PC-9 (cell line): ENCODE measurements around the gene C16orf90. TPM values are rescaled to one million over a fixed set of nuclear protein-coding genes. Genes with fewer than 3 reads are reported as not detected.

Experiments used
- BruUV-seq: library from RNA; stranded (reverse); fragments of 400-500 nt; replicated peaks from 2 replicates; lab custom pipeline; 2021; lab: Mats Ljungman, UMichigan
- CTCF ChIA-PET: fragments of 300-600 bp; sonication (Branson Sonifier 250); formaldehyde crosslinking; loops from one replicate; lab custom pipeline; 2022; ENCODE audit warnings: antibody characterized with exemption; lab: Charles Lee
- POLR2A ChIA-PET: fragments of 300-600 bp; sonication (Branson Sonifier 250); formaldehyde crosslinking; loops from one replicate; lab custom pipeline; 2022; ENCODE audit warnings: antibody characterized with exemption; ENCODE audit not compliant: unreplicated experiment; lab: Charles Lee
- DNase-seq, 2 experiments: peaks; one replicate each; pipeline versions ENCODE4 v3.0.0 to v3.0.0-alpha.2; 2015 to 2022; ENCODE audit warnings: mixed read lengths in 1 of 2
- H2AFZ ChIP-seq: fragments of 200-600 bp; sonication (generic); 2 replicates; pipeline ENCODE4 v1.8.1; 2017; ENCODE audit warnings: antibody characterized with exemption
- H3F3A ChIP-seq: fragments of 200-600 bp; sonication (generic); 2 replicates; pipeline ENCODE4 v1.8.1; 2017; ENCODE audit warnings: antibody characterized with exemption, mild to moderate bottlenecking, low read depth; ENCODE audit not compliant: insufficient read depth
- H3K27ac ChIP-seq: fragments of 200-600 bp; sonication (generic); 2 replicates; pipeline ENCODE4 v1.6.1; 2016; ENCODE audit warnings: mixed run types
- H3K27me3 ChIP-seq: fragments of 200-600 bp; sonication (generic); 2 replicates; pipeline ENCODE4 v1.6.1; 2016; ENCODE audit warnings: low read depth, mixed run types; ENCODE audit not compliant: insufficient read depth
- H3K36me3 ChIP-seq: fragments of 200-600 bp; sonication (generic); 2 replicates; pipeline ENCODE4 v1.6.1; 2016; ENCODE audit warnings: low read depth, mixed run types
- H3K4me1 ChIP-seq: fragments of 200-600 bp; sonication (generic); replicated peaks from 2 replicates; pipeline ENCODE4 v1.6.1; 2016; ENCODE audit warnings: mixed run types; ENCODE audit not compliant: insufficient read depth
- H3K4me2 ChIP-seq: fragments of 200-600 bp; sonication (generic); 2 replicates; pipeline ENCODE4 v1.6.1; 2017; ENCODE audit warnings: mixed run types
- H3K4me3 ChIP-seq: fragments of 200-600 bp; sonication (generic); 2 replicates; pipeline ENCODE4 v1.6.1; 2016; ENCODE audit warnings: mixed run types
- H3K79me2 ChIP-seq: fragments of 200-600 bp; sonication (generic); 2 replicates; pipeline ENCODE4 v1.6.1; 2017; ENCODE audit warnings: low read depth, mixed run types
- H3K9me2 ChIP-seq: fragments of 200-600 bp; sonication (generic); 2 replicates; pipeline ENCODE4 v1.8.1; 2017; ENCODE audit warnings: mild to moderate bottlenecking; ENCODE audit not compliant: insufficient read depth
- H3K9me3 ChIP-seq: fragments of 200-600 bp; sonication (generic); 2 replicates; pipeline ENCODE4 v1.8.1; 2016; ENCODE audit warnings: low read depth; ENCODE audit not compliant: insufficient read depth
- H4K20me1 ChIP-seq: fragments of 200-600 bp; sonication (generic); 2 replicates; pipeline ENCODE4 v1.8.1; 2017; ENCODE audit not compliant: insufficient read depth
- CTCF ChIP-seq: fragments of 200-600 bp; sonication (generic); conservative IDR thresholded peaks from 2 replicates; pipeline ENCODE4 v1.6.1; 2017; ENCODE audit warnings: mixed run types, antibody characterized with exemption, mild to moderate bottlenecking, moderate library complexity
- EZH2 ChIP-seq: fragments of 200-600 bp; sonication (generic); IDR thresholded peaks from 2 replicates; pipeline ENCODE4 v1.8.0; 2017; ENCODE audit warnings: antibody characterized with exemption, low read depth
- intact Hi-C: fragments of 100-400 bp; cut with micrococcal nuclease; formaldehyde crosslinking; loops from one replicate; pipeline ENCODE4 v1.10.0; 2022; ENCODE audit not compliant: unreplicated experiment
- total RNA-seq: library from RNA; stranded (reverse); gene quantifications from 2 replicates; pipeline ENCODE4 v1.2.3, GENCODE V29; 2021

C16orf90 gene
- total RNA-seq, 1 experiment from 2014 or later: not detected

- no peak overlapping the region for H3K4me2 ChIP-seq
- H3K9me2 ChIP-seq: no peaks in the 10 kb centered on the region
- H3K79me2 ChIP-seq: peaks cover 65% of the 10 kb centered on the region
- H3F3A ChIP-seq: no peaks in the 10 kb centered on the region
- H3K27me3 ChIP-seq: no peaks in the 10 kb centered on the region
- BruUV-seq: no TSS peak
- no peak for TF ChIP-seq CTCF
- no peak for TF ChIP-seq EZH2
- H3K27ac ChIP-seq: no peak overlapping the region
- intact Hi-C loops: no loop called here
- peaks cover 54% of the 10 kb centered on the region for H4K20me1 ChIP-seq
- H3K4me3 ChIP-seq: no peak overlapping the region
- ChIA-PET CTCF (no interaction called here), POLR2A (no interaction called here)
- no peak overlapping the region for H2AFZ ChIP-seq
- DNase-seq: no peak
- no peaks in the 10 kb centered on the region for H3K4me1 ChIP-seq
- H3K36me3 ChIP-seq: no peaks in the 10 kb centered on the region
- H3K9me3 ChIP-seq: no peaks in the 10 kb centered on the region
These were observed 22.3 kb downstream of the C16orf90 start for GRCh38 chr16:3472878-3473595.

GRCh38 chr16:3471518-3472176 is 23.6 kb downstream of the C16orf90 start:
- Histone ChIP-seq H4K20me1 (peaks cover 58% of the 10 kb centered on the region), H3K4me1 (no peaks in the 10 kb centered on the region), H3K4me2 (no peak overlapping the region), H3K9me3 (no peaks in the 10 kb centered on the region), H3K27ac (no peak overlapping the region), H3K9me2 (no peaks in the 10 kb centered on the region), H3K27me3 (no peaks in the 10 kb centered on the region), H3F3A (no peaks in the 10 kb centered on the region), H3K4me3 (no peak overlapping the region), H3K79me2 (peaks cover 79% of the 10 kb centered on the region), H3K36me3 (no peaks in the 10 kb centered on the region; the same call in 1 of the 2 replicates), H2AFZ (no peak overlapping the region)
- ChIA-PET POLR2A (no interaction called here), CTCF (interaction anchor here (0.6 kb wide), 2 partner anchors 61 to 297 kb away, joined by 3 read pairs; no protein-coding TSS in a partner anchor)
- TF ChIP-seq EZH2 (no peak), CTCF (no peak)
- DNase-seq: no peak
- no TSS peak for BruUV-seq
- intact Hi-C loops: no loop called here

GRCh38 chr16:3470723-3471122 is 24.6 kb downstream of the C16orf90 start:
- intact Hi-C loops: no loop called here
- no peaks in the 10 kb centered on the region for H3K4me1 ChIP-seq
- no peaks in the 10 kb centered on the region for H3F3A ChIP-seq
- no peaks in the 10 kb centered on the region; the same call in 1 of the 2 replicates for H3K36me3 ChIP-seq
- H3K9me2 ChIP-seq: no peaks in the 10 kb centered on the region
- no peak overlapping the region for H3K27ac ChIP-seq
- no peak overlapping the region for H2AFZ ChIP-seq
- POLR2A ChIA-PET: no interaction called here
- no peak for DNase-seq
- peaks cover 88% of the 10 kb centered on the region for H3K79me2 ChIP-seq
- TF ChIP-seq EZH2: no peak
- no peak for TF ChIP-seq CTCF
- H3K4me2 ChIP-seq: no peak overlapping the region
- no peaks in the 10 kb centered on the region for H3K27me3 ChIP-seq
- CTCF ChIA-PET: interaction anchor here (0.6 kb wide), 1 partner anchor 62 kb away, joined by 3 read pairs; no protein-coding TSS in a partner anchor
- peaks cover 62% of the 10 kb centered on the region for H4K20me1 ChIP-seq
- no peaks in the 10 kb centered on the region for H3K9me3 ChIP-seq
- no peak overlapping the region for H3K4me3 ChIP-seq
- no TSS peak for BruUV-seq
